Tibial nerve (tissue), 4 donors: ENCODE data around the gene MEF2C. TPM values are rescaled to one million over a fixed set of nuclear protein-coding genes. Genes with fewer than 3 reads are reported as not detected.

ENCODE experiments used
- DNase-seq, 2 donors: peaks; one replicate each; pipeline ENCODE4 v3.0.0-alpha.2; 2019; ENCODE audit warnings: low spot score in 2 of 2
- H3K27ac ChIP-seq, 4 donors: fragments of 200-600 bp; sonication (generic) in 3 of 4; one replicate each; pipeline ENCODE4 v1.5.1; 2017 to 2019; ENCODE audit warnings: mild to moderate bottlenecking in 1 of 4
- H3K27me3 ChIP-seq, 2 donors: fragments of 200-600 bp; sonication (generic) in 1 of 2; one replicate each; pipeline versions ENCODE4 v1.5.1 to v1.6.0; 2017 to 2019
- H3K36me3 ChIP-seq, 3 donors: fragments of 200-600 bp; sonication (generic); one replicate each; pipeline ENCODE4 v1.5.1; 2018 to 2019
- H3K4me1 ChIP-seq, 4 donors: fragments of 200-600 bp; sonication (generic) in 3 of 4; one replicate each; pipeline ENCODE4 v1.5.1; 2017 to 2019
- H3K4me3 ChIP-seq, 4 donors: fragments of 200-600 bp; sonication (generic) in 3 of 4; one replicate each; pipeline ENCODE4 v1.5.1; 2017 to 2019; ENCODE audit warnings: mild to moderate bottlenecking in 1 of 4, moderate library complexity in 1 of 4
- H3K9me3 ChIP-seq, 4 donors: fragments of 200-600 bp; sonication (generic) in 3 of 4; one replicate each; pipeline ENCODE4 v1.5.1; 2017 to 2019
- EP300 ChIP-seq, 2 donors: sonication (generic); formaldehyde crosslinking; IDR thresholded peaks; one replicate each; pipeline ENCODE4 v1.6.1; 2017; ENCODE audit warnings: antibody characterized with exemption in 2 of 2, mild to moderate bottlenecking in 1 of 2
- POLR2A ChIP-seq, 2 donors: fragments of 450-650 bp; IDR thresholded peaks; one replicate each; pipeline ENCODE4 v1.6.1; 2017; ENCODE audit warnings: antibody characterized with exemption in 2 of 2, mild to moderate bottlenecking in 2 of 2, moderate library complexity in 2 of 2
- WGBS, 2 donors: methylation state at CpG; one replicate each; pipeline ENCODE4 v1.1.5; 2018; 5-methylcytosine and 5-hydroxymethylcytosine counted together
- total RNA-seq, 4 donors: library from RNA; depleted of rRNA; stranded (reverse); fragments of >200 nt; gene quantifications; one replicate each; pipeline ENCODE4 v1.1.0, GENCODE V29; 2016
- TF ChIP-seq, protein P1 (sequence below), 5 experiments: fragments of 200-600 bp in 3 of 5; fragments of 450-650 bp in 2 of 5; sonication (generic) in 3 of 5; IDR thresholded peaks; one replicate each; pipeline ENCODE4 v1.5.1; 2016 to 2019; ENCODE audit warnings: antibody characterized with exemption in 5 of 5, mild to moderate bottlenecking in 3 of 5, moderate library complexity in 2 of 5

Gene MEF2C
- total RNA-seq, 4 donors from 2014 or later, result 16.5 to 40.8 (median 29.1) TPM

DNA sequence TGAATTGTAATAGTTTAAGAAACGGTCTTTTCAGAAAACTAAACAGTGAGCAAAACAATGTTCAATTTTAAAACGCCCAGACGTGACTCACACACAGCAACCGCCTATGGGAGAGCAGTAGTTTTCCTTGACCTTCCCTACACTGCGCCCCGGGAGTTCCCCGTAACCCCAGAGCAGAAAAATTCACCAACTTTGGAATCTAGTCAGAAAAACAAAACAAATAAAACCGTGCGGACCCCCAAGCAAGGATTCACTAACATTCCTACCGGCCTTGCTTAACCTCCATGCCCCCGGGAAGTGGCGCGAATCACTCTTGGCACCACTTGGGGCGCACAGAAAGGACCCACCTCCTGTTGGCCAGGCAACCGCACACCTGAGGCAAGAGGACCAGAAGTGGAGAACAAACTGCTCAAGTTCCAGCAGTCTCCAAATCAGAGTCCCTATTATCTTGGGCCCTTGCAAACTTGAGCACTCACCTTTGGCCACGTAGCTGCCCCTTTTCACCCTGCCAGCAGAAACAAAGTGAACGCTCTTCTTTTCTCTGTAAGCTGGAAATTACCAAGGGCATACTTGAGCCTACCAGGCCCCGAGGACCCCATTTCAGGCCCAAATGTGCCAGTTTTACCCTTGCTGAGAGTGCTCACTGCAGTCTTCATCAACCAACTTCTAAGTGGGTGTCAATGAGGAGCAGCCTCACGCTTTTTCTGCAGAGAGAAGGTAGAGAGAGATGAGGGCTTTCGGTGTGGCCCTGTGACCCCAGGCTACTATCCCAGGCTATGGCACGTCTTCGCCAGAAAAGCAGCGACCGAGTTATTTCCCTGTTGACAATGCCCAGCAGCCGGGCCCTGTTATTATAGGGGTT is 189.7 kb downstream of the MEF2C start:
- Histone ChIP-seq H3K9me3 (no peaks in the 10 kb centered on the region), H3K4me3 (no peak overlapping the region), H3K27ac (no peak overlapping the region), H3K27me3 (peaks cover 0 to 99% of the 10 kb centered on the region in 2 donors), H3K4me1 (peaks cover 0 to 53% (median 17%) of the 10 kb centered on the region in 4 donors), H3K36me3 (no peaks in the 10 kb centered on the region)
- no peak for DNase-seq
- WGBS, 2 donors, result 41 to 50% methylated on average over 24 to 25 of the region's 25 CpGs
- TF ChIP-seq EP300 (IDR thresholded peaks at IDR 0.05), result no peak
- no peak for TF ChIP-seq POLR2A (IDR thresholded peaks at IDR 0.05)
- TF ChIP-seq, protein P1, sequence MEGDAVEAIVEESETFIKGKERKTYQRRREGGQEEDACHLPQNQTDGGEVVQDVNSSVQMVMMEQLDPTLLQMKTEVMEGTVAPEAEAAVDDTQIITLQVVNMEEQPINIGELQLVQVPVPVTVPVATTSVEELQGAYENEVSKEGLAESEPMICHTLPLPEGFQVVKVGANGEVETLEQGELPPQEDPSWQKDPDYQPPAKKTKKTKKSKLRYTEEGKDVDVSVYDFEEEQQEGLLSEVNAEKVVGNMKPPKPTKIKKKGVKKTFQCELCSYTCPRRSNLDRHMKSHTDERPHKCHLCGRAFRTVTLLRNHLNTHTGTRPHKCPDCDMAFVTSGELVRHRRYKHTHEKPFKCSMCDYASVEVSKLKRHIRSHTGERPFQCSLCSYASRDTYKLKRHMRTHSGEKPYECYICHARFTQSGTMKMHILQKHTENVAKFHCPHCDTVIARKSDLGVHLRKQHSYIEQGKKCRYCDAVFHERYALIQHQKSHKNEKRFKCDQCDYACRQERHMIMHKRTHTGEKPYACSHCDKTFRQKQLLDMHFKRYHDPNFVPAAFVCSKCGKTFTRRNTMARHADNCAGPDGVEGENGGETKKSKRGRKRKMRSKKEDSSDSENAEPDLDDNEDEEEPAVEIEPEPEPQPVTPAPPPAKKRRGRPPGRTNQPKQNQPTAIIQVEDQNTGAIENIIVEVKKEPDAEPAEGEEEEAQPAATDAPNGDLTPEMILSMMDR (IDR thresholded peaks at IDR 0.05), result no peak

DNA sequence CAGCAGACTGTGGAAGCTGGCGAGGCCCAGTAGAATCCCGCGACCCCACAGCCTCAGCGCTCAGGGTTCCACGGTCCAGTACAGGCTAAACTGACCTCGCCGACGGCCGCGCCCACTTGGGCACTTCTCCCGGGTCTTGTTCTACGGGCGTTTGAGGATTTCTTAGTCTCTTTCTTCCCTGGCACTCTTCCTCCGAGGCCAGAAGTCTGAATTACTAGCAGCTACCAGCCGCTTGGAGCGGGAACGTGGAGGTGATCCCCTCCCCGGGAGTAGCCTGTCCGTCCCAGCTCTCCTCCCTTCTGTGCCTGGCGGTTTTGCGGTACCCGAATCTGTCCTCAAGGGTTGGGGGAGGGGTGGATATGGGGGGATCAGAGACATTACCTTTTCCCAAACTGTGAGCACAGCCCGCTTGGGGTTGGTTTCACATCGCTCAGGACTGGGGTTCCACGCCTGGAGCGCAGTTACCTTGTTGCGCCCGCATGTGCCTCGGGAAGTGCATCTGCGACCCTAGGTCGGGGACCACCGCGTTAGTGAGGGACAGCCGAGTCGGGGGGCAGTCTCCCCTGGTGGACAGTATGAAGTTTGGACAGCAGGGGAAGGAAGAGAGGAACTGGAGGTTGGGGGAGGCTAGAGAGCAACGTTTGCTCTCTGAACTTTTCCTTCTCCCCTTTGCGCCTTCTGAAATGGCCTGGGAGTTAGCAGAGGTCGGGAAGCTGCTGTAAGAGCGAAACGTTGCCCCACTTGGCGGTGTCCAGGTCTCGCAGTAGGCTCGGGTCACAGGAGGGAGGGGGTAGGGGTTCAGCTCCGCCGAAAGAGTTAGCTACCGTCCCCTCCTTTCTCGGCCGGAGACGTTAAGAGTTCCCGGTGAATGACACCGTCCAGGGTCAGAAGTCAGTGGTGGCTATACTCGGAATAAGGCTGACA is 190.8 kb downstream of the MEF2C start:
- Histone ChIP-seq H3K27ac (no peak overlapping the region), H3K4me1 (peaks cover 0 to 53% (median 17%) of the 10 kb centered on the region in 4 donors), H3K4me3 (peak overlapping the region in 2 of 4 donors; percentile 12 to 32), H3K27me3 (peaks cover 0 to 99% of the 10 kb centered on the region in 2 donors), H3K36me3 (no peaks in the 10 kb centered on the region), H3K9me3 (no peaks in the 10 kb centered on the region)
- WGBS, 2 donors, result 9 to 10% methylated on average over 51 of the region's 52 CpGs
- no peak for DNase-seq
- no peak for TF ChIP-seq EP300 (IDR thresholded peaks at IDR 0.05)
- TF ChIP-seq, protein P1 (IDR thresholded peaks at IDR 0.05), result no peak
- TF ChIP-seq POLR2A (IDR thresholded peaks at IDR 0.05), result no peak

DNA sequence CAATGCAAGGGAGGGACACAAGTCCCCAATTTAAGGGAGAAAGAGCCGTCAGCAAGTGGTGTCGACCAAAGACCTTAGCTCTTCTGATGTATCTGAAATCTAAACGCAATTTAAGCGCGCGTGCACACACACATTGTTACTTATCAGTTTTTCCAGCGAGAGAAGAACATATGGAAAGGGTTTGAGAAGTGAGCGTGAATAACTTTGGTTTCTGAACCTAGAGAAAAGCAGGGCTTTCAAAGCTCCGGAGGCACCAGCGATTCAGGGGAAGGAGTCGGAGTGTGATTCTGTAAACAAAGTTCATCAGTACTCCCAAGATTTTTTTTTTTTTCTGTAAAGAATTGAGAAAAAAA is 191.8 kb downstream of the MEF2C start:
- Histone ChIP-seq H3K27ac (no peak overlapping the region), H3K9me3 (no peaks in the 10 kb centered on the region), H3K4me1 (peaks cover 0 to 53% (median 17%) of the 10 kb centered on the region in 4 donors), H3K36me3 (no peaks in the 10 kb centered on the region), H3K27me3 (peaks cover 0 to 99% of the 10 kb centered on the region in 2 donors), H3K4me3 (peak overlapping the region in 2 of 4 donors; percentile 13 to 37)
- no peak for DNase-seq
- WGBS, 2 donors, result 9 to 11% methylated on average over 11 of the region's 11 CpGs
- TF ChIP-seq, protein P1 (IDR thresholded peaks at IDR 0.05), result peak in 2 of 5 experiments; percentile 1 to 6
- TF ChIP-seq EP300 (IDR thresholded peaks at IDR 0.05) (no peak), POLR2A (IDR thresholded peaks at IDR 0.05) (no peak)

DNA sequence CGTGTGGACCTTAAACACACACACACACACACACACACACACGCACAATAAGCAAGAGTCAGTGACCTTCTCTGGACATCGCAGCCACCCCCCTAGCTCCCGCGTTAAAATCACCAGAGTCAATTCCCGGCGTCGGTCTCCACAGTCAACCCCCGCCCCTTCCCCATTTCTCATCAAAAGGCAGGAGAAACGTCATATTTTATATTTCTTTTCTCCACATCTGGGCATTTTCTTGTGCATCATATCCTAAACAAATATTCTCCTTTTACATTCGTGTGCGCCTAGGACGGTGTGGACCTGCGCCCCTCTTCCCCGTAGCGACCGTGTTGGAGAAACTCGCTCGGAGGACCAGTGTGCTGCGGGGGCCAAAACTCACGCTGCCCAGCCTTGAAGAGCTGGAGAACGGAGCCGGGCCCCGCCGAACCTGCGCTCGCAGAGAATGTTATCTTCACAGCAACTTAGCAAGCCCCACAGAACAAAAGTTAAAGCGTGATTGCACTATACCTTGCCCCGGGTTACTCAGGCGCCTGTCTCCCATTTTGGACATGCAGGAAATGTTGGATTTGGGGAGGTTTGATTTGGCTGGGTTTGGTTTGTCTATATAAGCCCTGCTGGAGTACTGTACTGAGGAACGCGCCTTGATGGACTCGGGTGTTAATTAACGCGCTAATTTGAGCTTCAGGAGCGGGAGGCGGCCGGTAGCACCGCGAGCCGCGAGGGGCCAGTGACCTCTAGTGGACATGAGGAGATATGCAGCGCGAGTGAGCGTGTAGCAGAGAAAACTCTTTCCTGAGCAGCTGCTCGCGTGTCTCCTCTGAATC is 192.4 kb downstream of the MEF2C start:
- H3K27ac ChIP-seq, result no peak overlapping the region
- TF ChIP-seq EP300 (IDR thresholded peaks at IDR 0.05) (peak in 1 of 2 donors; percentile 36), POLR2A (IDR thresholded peaks at IDR 0.05) (no peak)
- TF ChIP-seq, protein P1 (IDR thresholded peaks at IDR 0.05), result peak; percentile 84 to 95 (median 92)
- peaks cover 0 to 99% of the 10 kb centered on the region in 2 donors for H3K27me3 ChIP-seq
- H3K36me3 ChIP-seq, result no peaks in the 10 kb centered on the region
- WGBS, 2 donors, result 4 to 5% methylated on average over 36 to 47 of the region's 47 CpGs
- peak overlapping the region in 3 of 4 donors; percentile 10 to 37 (median 13) for H3K4me3 ChIP-seq
- no peaks in the 10 kb centered on the region for H3K9me3 ChIP-seq
- peak in 1 of 2 donors; percentile 64 for DNase-seq
- peaks cover 0 to 53% (median 17%) of the 10 kb centered on the region in 4 donors for H3K4me1 ChIP-seq
